Smooth muscle cell (in vitro differentiated cells): ENCODE data around the gene ZNF532. TPM values are rescaled to one million over a fixed set of nuclear protein-coding genes. Genes with fewer than 3 reads are reported as not detected.

Experiments
- DNase-seq: peaks from one replicate; lab custom pipeline; 2025; ENCODE audit not compliant: unreplicated experiment; lab: John Stamatoyannopoulos, UW
- H2AFZ ChIP-seq: fragments of 200-600 bp; sonication (generic); 2 replicates; pipeline ENCODE4 v1.6.0; 2016; ENCODE audit warnings: antibody characterized with exemption, low read depth, mild to moderate bottlenecking
- H3F3A ChIP-seq: fragments of 200-600 bp; sonication (generic); 2 replicates; pipeline ENCODE4 v1.6.0; 2017; ENCODE audit warnings: antibody characterized with exemption, low read depth
- H3K27ac ChIP-seq: fragments of 200-600 bp; sonication (generic); 2 replicates; pipeline ENCODE4 v1.5.1; 2016; ENCODE audit warnings: low read depth, mild to moderate bottlenecking
- H3K27me3 ChIP-seq: fragments of 200-600 bp; sonication (generic); 2 replicates; pipeline ENCODE4 v1.6.1; 2016; ENCODE audit warnings: low read depth, mild to moderate bottlenecking
- H3K36me3 ChIP-seq: fragments of 200-600 bp; sonication (generic); 2 replicates; pipeline ENCODE4 v1.5.1; 2016; ENCODE audit warnings: low read depth
- H3K4me1 ChIP-seq: fragments of 200-600 bp; sonication (generic); 2 replicates; pipeline ENCODE4 v1.5.1; 2016; ENCODE audit warnings: low read depth
- H3K4me2 ChIP-seq: fragments of 200-600 bp; sonication (generic); 2 replicates; pipeline ENCODE4 v1.6.0; 2016; ENCODE audit warnings: mild to moderate bottlenecking
- H3K4me3 ChIP-seq: fragments of 200-600 bp; sonication (generic); 2 replicates; pipeline ENCODE4 v1.5.1; 2016; ENCODE audit warnings: mild to moderate bottlenecking
- H3K79me2 ChIP-seq: fragments of 200-600 bp; sonication (generic); 2 replicates; pipeline ENCODE4 v1.6.0; 2016; ENCODE audit warnings: low read depth, mild to moderate bottlenecking
- H3K9ac ChIP-seq: fragments of 200-600 bp; sonication (generic); 2 replicates; pipeline ENCODE4 v1.6.0; 2016; ENCODE audit warnings: low read depth
- H3K9me3 ChIP-seq: fragments of 200-600 bp; sonication (generic); replicated peaks from 2 replicates; pipeline ENCODE4 v1.5.1; 2016; ENCODE audit warnings: low read depth
- H4K20me1 ChIP-seq: fragments of 200-600 bp; sonication (generic); 2 replicates; pipeline ENCODE4 v1.6.0; 2016; ENCODE audit warnings: low read depth
- CTCF ChIP-seq: fragments of 200-600 bp; sonication (generic); IDR thresholded peaks from 2 replicates; pipeline ENCODE4 v1.5.1; 2017; ENCODE audit warnings: borderline replicate concordance, mild to moderate bottlenecking, antibody characterized with exemption; ENCODE audit not compliant: insufficient read depth, poor library complexity, severe bottlenecking
- WGBS: methylation state at CpG from one replicate; pipeline ENCODE4 v1.1.7; 2016; ENCODE audit warnings: low lambda C conversion rate; 5-methylcytosine and 5-hydroxymethylcytosine counted together
- polyA plus RNA-seq: library from polyadenylated mRNA; unstranded; fragments of >200 nt; fragmentation: Nextera tagmentation; extraction: Ambion mirVana; gene quantifications from 2 replicates; pipeline ENCODE4 v1.2.1, GENCODE V29; 2016
- total RNA-seq: library from RNA; depleted of rRNA; stranded (reverse); fragments of >200 nt; gene quantifications from 2 replicates; pipeline ENCODE4 v1.2.3, GENCODE V29; 2014

Gene ZNF532
- total RNA-seq (126 and 133 TPM in 2 replicates), polyA plus RNA-seq (31.6 and 39.8 TPM in 2 replicates)

GRCh38 chr18:58864146-58865032 lies at the start of gene ZNF532:
TSS of gene ZNF532 (plus strand) at chr18:58864877. CDS start in a region left out here.
- H3K4me1 ChIP-seq, result peaks cover 72% of the 10 kb centered on the region
- H2AFZ ChIP-seq, result no peak within 1 kb of the TSS
- peak within 1 kb of the TSS; percentile 83 for H3K4me2 ChIP-seq
- H3K4me3 ChIP-seq, result peak within 1 kb of the TSS; percentile 46
- no peaks in the 10 kb centered on the region for H4K20me1 ChIP-seq
- H3K79me2 ChIP-seq, result peaks cover 66% of the 10 kb centered on the region
- DNase-seq, result no peak
- H3K27me3 ChIP-seq, result no peaks in the 10 kb centered on the region
- no peak for TF ChIP-seq CTCF
- peaks cover 12% of the 10 kb centered on the region for H3F3A ChIP-seq
- H3K9ac ChIP-seq, result peak within 1 kb of the TSS; percentile 88
- WGBS, result 2% methylated on average over 15 of the region's 17 CpGs
- H3K27ac ChIP-seq, result peak within 1 kb of the TSS; percentile 95
- H3K9me3 ChIP-seq, result no peaks in the 10 kb centered on the region
- H3K36me3 ChIP-seq, result peaks cover 6% of the 10 kb centered on the region

DNA sequence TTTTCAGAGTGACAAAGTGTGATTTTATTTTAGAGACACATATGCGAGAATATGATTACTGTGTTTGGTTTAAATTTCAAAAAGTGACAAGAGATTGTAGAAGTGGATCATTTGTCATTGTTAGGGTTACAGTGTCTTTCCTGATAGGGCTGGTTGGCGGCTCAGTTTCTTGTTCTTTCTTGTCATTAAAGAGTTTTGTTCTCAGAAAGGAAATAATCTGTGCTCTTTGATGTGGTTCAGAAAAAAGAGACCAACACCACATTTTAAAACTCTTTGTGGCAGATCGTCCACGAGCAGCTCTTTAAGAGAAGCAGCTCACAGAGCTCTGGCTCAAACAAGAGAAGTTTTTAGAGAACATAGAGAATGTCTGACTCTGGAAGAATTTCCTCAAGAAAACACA lies 45.6 kb upstream of the ZNF532 start:
- no peak for DNase-seq
- Histone ChIP-seq H3K9me3 (no peaks in the 10 kb centered on the region), H3K79me2 (no peaks in the 10 kb centered on the region), H3F3A (no peaks in the 10 kb centered on the region), H3K27ac (no peak overlapping the region), H3K4me1 (peaks cover 5% of the 10 kb centered on the region), H4K20me1 (no peaks in the 10 kb centered on the region), H3K4me2 (no peak overlapping the region), H3K27me3 (no peaks in the 10 kb centered on the region), H2AFZ (peak overlapping the region; percentile 51), H3K36me3 (no peaks in the 10 kb centered on the region), H3K9ac (no peak overlapping the region), H3K4me3 (no peak overlapping the region)
- 20% methylated on average over 4 of the region's 4 CpGs for WGBS
- TF ChIP-seq CTCF, result no peak

GRCh38 chr18:58820251-58820650 lies 44.4 kb upstream of the ZNF532 start:
- no peak overlapping the region for H3K9ac ChIP-seq
- H4K20me1 ChIP-seq, result no peaks in the 10 kb centered on the region
- H3F3A ChIP-seq, result no peaks in the 10 kb centered on the region
- no peak overlapping the region for H3K4me3 ChIP-seq
- H3K27me3 ChIP-seq, result no peaks in the 10 kb centered on the region
- no peaks in the 10 kb centered on the region for H3K36me3 ChIP-seq
- no peak overlapping the region for H3K27ac ChIP-seq
- H3K4me2 ChIP-seq, result no peak overlapping the region
- H3K79me2 ChIP-seq, result no peaks in the 10 kb centered on the region
- no peak for DNase-seq
- no peaks in the 10 kb centered on the region for H3K9me3 ChIP-seq
- H3K4me1 ChIP-seq, result peaks cover 5% of the 10 kb centered on the region
- WGBS, result 87% methylated on average over 3 of the region's 3 CpGs
- no peak for TF ChIP-seq CTCF
- H2AFZ ChIP-seq, result no peak overlapping the region
